ENCODE results near the gene PLIN5.

The PLIN5 gene

GRCh38 chr19:4510435-4511255, 24.4 kb downstream of the PLIN5 start:
- no peak for DNase-seq (ENCODE audit: low read depth)
- TF ChIP-seq CTCF (IDR thresholded peaks at IDR 0.05; ENCODE audit: control insufficient read depth, insufficient read depth, low read depth, low read length, missing control alignments), result no peak
- no peak overlapping the region for H3K4me3 ChIP-seq (ENCODE audit: control insufficient read depth, low read depth, low read length)

GRCh38 chr19:4508698-4509097, 26.3 kb downstream of the PLIN5 start:
- TF ChIP-seq CTCF (IDR thresholded peaks at IDR 0.05; ENCODE audit: control insufficient read depth, insufficient read depth, low read depth, low read length, missing control alignments), result no peak
- DNase-seq (ENCODE audit: low read depth), result no peak
- no peak overlapping the region for H3K4me3 ChIP-seq (ENCODE audit: control insufficient read depth, low read depth, low read length)

- DNase-seq (ENCODE audit: low read depth), result no peak
- no peak for TF ChIP-seq CTCF (IDR thresholded peaks at IDR 0.05; ENCODE audit: control insufficient read depth, insufficient read depth, low read depth, low read length, missing control alignments)
- no peak overlapping the region for H3K4me3 ChIP-seq (ENCODE audit: control insufficient read depth, low read depth, low read length)
Observed at GRCh38 chr19:4507804-4508203, 27.2 kb downstream of the PLIN5 start.

- no peak for TF ChIP-seq CTCF (IDR thresholded peaks at IDR 0.05; ENCODE audit: control insufficient read depth, insufficient read depth, low read depth, low read length, missing control alignments)
- H3K4me3 ChIP-seq (ENCODE audit: control insufficient read depth, low read depth, low read length), result no peak overlapping the region
- DNase-seq (ENCODE audit: low read depth), result no peak
Observed at GRCh38 chr19:4507150-4507452, 27.9 kb downstream of the PLIN5 start.

- no peak for TF ChIP-seq CTCF (IDR thresholded peaks at IDR 0.05; ENCODE audit: control insufficient read depth, insufficient read depth, low read depth, low read length, missing control alignments)
- H3K4me3 ChIP-seq (ENCODE audit: control insufficient read depth, low read depth, low read length), result no peak overlapping the region
- DNase-seq (ENCODE audit: low read depth), result no peak
Observed at GRCh38 chr19:4506449-4507149, 28.4 kb downstream of the PLIN5 start.

GRCh38 chr19:4505570-4506448, 29.2 kb downstream of the PLIN5 start:
- H3K4me3 ChIP-seq (ENCODE audit: control insufficient read depth, low read depth, low read length), result no peak overlapping the region
- no peak for DNase-seq (ENCODE audit: low read depth)
- no peak for TF ChIP-seq CTCF (IDR thresholded peaks at IDR 0.05; ENCODE audit: control insufficient read depth, insufficient read depth, low read depth, low read length, missing control alignments)

Data from AG09309 (cell line).